Endometrial microvascular endothelial cells (primary cell): ENCODE measurements around the gene PHC2. TPM values are rescaled to one million over a fixed set of nuclear protein-coding genes. Genes with fewer than 3 reads are reported as not detected.

Experiments used
- in situ Hi-C: cut with HindIII; loops from 2 replicates; pipeline ENCODE4 v1.10.0; 2017; ENCODE audit warnings: low sequenced_read_pairs, low pct_unique_long_range_greater_than_20kb; ENCODE audit errors: inconsistent ontology term
- total RNA-seq: library from RNA; depleted of rRNA; stranded (reverse); fragments of >200 nt; gene quantifications from one replicate; pipeline ENCODE4 v1.2.3, GENCODE V29; 2015; ENCODE audit errors: inconsistent ontology term

The PHC2 gene
- total RNA-seq, 1 donor from 2014 or later, result 112 TPM

DNA sequence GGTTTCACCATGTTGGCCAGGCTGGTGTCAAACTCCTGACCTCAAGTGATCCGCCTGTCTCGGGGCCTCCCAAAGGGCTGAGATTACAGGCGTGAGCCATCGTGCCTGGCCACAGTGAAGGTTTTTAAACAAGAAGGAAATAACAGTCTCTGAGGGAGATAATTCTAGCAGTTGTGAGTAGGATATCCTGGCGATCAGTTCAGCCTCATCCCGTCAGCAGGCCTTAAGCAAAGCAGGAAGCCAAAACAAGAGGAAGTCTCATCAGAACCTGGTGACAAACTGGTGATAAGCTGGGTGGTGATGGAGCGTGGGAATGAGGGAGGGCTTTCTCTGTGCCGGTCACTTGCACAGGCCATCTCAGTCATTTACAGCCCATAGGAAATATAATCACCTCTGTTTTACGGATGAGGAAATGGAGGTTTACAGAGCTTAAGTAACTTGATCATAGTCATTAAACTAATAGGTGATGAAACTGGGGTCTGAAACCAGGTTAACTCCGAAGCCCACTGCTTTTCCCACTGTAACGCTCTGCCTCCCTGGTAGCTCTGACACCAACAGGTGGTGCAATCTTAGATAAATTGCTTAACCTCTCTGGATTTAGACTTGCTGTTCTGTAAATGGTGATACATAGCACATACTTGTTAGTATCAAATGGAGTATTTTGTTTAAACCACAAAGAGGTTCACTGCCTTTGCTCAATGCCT lies 69.2 kb downstream of the PHC2 start:
- in situ Hi-C loops, result no loop called here

- in situ Hi-C loops, result no loop called here
Measured at GRCh38 chr1:33360367-33360766, 70.5 kb downstream of the PHC2 start.

DNA sequence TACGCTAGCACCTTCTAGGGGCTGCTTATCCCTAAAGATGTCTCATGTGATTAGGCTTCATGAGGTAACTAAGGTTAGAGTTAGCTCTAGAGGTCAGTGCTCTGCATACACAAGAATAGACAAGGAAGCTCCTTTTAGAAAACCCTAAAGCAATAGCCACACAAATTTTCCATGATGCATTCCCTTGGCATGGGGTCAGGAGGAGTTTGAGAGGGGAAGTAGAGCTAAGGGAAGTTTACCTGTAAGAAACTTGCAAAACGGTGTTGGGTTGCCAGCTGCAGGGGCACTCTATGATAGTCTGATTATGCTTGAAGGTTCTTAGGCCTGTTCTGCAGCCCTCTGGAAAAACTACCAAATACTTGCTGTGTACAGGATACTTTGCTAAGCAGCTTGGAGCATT lies 71.0 kb downstream of the PHC2 start:
- in situ Hi-C loops, result no loop called here

DNA sequence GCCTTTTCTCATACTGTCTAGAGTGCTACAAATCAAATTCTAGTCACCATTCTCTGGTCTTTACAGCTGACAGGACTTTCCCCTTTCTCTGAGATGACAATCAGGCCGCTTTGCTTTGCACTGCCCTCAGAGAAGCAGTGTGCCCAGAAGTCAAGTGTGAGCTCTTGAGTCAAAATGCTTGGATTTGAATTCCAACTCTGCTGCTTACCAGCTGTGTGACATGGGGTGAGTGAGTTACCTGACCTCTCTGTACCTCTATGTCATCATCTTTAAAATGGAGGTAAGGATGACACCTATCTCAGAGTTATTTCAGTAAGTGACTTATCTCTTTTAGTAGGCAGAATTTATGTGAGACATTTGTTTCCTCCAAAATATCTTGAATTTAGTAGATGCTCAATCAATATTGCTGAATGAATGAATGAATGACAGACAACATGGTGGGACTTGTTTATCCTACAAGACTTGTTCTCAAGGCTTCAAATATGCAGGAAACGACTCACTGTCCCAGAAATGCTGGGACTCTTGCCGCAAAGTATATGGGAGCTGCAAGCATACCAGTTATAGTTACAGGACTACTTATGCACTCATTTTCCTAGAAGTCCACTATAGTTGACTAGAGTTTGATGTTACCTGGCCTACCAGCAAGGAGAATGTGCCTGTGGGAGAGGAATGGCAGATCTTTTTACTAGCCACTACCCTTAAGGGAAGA lies 71.9 kb downstream of the PHC2 start:
- in situ Hi-C loops, result no loop called here

- in situ Hi-C loops, result no loop called here
Measured at GRCh38 chr1:33358114-33358794, 72.6 kb downstream of the PHC2 start.

DNA sequence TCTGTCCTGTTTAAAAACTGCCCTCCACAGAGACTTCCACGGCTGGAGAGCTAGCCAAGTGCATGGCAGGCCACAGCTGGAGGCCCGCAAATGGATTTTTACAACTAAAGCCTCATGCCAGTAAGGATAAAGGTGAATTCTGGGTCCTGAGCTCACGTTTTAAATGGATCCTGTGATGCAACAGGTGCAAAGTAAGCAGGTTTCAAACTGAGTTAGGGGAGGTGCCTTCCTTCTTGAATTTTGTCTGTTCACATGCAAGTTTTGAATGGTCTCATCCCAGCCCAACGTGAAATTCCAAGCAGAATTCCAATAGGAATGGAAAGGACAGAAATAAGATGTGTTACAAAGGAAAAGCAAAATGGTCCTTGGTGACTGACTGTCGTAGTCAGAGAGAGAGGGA lies 73.8 kb downstream of the PHC2 start:
- in situ Hi-C loops, result no loop called here

DNA sequence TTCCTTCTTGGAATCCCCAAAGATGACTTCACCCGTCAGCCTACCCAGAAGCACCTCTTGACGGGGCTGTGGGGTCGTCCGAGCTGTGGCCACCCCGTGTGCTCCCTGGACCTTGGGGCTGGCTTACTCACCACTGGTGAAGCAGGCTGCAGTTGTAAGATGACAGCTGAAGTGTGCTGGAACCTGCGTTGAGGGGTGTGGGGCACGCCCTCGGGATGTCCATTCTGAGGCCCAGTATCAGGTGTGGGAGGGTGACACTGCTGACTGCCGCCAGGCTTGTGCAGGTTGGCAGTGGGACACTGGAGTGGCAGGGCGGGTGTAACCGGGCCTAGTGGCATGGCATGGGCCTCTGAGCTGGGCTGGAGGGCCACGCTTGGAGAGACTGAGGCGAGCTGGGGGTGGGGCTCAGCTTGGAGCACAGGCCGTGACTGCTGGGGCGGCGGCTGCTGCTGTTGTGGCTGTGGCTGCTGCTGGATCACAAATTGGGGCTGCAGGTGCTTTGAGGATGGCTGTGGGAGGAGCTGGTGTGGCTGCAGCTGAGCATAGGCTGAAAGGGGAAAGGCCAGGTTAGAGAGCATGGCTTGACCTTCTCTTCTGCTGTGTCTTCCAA lies 76.1 kb downstream of the PHC2 start:
- in situ Hi-C loops, result no loop called here

- in situ Hi-C loops, result no loop called here
Measured at GRCh38 chr1:33353531-33353930, 77.4 kb downstream of the PHC2 start.

DNA sequence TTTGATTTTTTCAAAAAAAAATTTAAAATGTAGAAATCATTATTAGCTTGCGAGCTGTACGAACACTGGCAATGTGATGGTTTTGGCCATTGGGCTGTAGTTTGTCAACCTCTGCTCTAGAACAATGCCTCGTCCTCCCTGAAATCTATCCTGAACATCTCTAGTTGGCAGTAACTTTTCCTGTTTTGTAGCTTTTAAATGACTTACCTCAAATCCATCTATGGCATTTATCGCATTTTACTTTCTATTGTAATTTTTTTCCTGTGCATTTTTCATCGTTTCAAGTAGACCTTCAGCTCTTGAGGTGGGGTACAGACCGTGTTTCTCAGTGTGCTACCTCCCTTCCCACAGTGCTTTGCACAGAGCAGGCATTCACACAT lies 79.6 kb downstream of the PHC2 start:
- in situ Hi-C loops, result no loop called here

DNA sequence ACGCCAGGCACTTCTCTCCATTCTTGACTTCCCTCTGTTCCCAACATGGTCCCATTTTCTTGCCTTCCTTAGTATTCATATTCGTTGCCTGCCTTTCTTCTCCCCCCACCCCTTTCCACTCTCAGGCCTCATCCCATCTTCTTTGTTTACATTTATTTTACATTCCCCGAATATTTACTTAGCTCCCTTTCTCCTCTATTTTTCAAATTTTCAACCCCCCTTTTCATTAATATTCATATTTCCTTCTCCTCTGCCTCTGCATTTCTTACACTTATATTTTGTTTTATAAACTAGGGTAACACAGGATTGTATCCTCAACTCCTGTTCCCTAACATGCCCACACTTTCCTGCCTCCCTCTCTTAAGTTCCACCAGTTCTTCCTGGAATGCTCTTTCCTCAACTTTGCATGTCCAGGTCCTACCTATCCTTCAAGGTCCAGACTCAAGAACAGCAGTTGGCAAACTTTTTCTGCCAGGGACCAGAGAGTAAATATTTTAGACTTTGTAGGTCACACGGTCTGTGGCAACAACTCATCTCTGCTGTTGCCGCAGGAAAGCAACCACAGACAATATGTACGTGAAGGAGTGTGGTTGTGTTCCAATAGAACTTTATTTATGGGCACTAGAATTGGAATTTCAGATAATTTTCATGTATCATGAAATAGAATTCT lies 80.1 kb downstream of the PHC2 start:
- in situ Hi-C loops, result no loop called here

GRCh38 chr1:33349778-33350610 lies 80.9 kb downstream of the PHC2 start:
- in situ Hi-C loops, result no loop called here

DNA sequence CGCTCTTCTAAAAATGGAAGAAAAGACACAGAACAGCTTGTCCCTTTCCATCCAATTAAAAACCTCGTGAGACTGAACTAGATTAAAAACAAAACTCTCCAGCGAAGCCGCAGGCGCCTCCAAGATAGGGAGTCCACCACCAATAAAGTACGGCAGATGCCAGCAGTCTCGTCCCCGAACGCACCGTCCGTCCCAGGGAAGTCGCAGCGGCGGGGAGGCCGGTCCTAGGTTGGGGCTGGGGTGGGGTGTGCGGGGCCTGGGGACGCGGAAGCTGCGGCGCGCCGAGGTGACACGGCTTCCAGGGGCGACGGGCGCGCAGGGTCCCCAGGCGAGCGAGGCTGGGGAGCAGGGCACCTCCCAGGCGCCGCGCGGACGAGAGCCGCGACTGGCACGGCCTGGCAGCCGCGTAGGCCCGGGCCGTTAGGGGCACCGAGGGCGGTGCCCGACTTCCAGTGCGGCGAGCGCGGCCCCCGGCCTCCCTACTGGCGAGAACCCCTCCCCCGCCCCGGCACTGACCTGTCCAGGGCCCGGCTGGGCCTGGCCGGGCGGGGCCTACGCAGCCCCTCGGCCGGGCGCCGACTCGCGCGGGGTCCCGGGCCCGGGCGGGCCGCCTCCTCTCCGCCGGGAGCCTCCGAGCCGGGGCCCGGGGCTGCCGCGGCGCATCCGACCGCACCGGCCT lies 81.7 kb downstream of the PHC2 start:
- in situ Hi-C loops, result no loop called here

- in situ Hi-C loops, result no loop called here
Measured at GRCh38 chr1:33348676-33349080, 82.2 kb downstream of the PHC2 start.

DNA sequence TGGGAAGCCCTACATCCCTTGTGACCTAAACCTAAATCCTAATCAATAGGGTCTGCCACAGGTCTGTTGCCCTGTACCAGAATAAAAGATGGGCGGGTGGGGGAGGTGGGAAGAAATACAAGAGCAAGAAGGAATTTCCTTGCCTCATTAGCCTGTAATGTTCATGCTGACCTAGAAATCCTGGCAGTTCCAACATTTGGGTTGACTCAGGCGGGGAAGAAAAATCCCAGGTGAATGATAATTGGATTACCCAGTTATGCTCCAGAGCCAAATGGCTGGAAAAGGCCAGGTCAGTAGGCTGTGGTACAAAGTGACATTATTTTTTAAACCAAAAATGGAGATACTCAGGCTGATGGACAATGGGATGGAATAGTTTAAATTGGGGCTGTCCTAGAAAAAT lies 82.7 kb downstream of the PHC2 start:
- in situ Hi-C loops, result no loop called here

- in situ Hi-C loops, result no loop called here
Measured at GRCh38 chr1:33347650-33347992, 83.3 kb downstream of the PHC2 start.

DNA sequence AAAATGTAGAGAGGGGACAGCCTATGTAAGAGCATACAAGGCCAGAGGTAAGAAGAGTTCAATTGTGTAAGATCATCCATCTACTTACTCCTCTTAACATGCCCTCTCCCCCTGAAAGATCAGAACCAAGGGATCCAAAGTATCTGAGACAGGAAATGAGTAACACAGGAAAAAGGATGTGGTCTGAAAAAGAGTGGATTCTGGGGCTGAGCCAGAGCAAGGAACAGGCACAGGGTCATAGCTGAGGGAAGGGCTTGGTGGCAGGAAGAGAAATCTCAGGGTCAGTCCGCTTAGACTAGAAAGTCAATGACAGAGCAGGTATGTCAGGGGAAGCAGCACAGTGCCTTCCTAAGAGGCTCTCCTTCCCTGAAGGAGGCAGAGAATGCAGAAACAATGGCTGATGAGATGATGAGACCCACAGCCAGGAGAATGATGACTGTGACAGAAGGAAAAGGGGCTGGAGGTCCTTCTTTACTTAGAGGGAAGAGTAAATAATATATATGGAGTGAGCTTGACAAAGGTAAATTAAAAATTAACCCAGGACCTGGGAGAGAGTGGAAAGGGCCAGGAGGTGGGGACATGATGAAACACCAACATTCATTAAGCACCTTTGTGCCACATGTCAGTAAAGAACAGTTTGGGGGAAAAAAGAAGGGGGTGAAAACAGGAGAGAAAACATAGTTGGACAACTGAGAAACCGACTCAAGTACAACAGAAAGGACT lies 83.8 kb downstream of the PHC2 start:
- in situ Hi-C loops, result no loop called here

DNA sequence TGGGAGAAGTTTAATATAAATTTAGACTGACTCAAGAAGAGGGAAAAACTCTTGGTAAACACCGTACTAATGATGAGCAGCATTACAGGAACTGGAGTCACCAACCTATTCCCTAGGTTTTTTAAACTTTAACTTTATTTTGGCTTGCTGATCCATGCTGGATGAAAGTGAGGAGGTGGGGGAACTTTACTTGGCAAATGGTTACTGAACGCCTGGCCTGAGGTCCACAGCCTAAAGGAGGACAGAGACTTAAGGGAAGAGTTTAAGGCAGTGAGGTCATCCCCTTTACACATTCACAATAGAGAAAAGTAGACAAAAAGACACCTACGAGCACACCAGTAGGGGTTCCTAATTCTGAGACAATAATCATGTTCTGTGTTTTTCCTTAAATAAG lies 84.4 kb downstream of the PHC2 start:
- in situ Hi-C loops, result no loop called here
